ENCODE data around the gene SENP2. TPM values are rescaled to one million over a fixed set of nuclear protein-coding genes. Genes with fewer than 3 reads are reported as not detected.
"Not testable (repeated sequence)": the region's sequence is repeated elsewhere in the genome, so short reads cannot be mapped to it uniquely, and the experiment has no call there.

Gene SENP2
- total RNA-seq, 1 experiment from 2014 or later = 36.1 TPM

DNA sequence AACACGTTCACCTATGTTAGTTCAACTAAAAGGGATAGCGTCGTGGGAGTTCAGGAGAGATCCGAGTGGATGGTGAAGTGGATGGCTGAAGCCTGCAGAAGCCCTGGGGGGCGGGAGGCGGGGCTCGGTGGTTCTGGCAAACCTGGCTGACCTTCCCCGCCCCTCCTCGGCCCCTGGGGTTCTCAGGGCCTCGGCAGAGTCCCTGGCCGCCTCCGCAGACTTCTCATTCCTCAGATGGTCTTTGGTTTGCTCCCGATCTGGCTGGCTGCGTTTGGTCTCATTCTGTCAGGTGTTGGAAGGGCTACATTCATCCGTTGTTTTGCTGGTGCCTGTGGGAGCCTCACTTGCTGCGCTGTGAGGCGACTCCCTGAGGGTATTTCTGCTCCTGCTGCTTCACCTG lies 59.1 kb downstream of the SENP2 start:
- peaks cover 22 to 32% of the 10 kb centered on the region in 2 experiments; a peak in 3 of 4 replicates for H3K36me3 ChIP-seq (ENCODE audit: control insufficient read depth in 1 of 2, insufficient read depth in 2 of 2, low read length in 2 of 2)
- H3K9me2 ChIP-seq (ENCODE audit: insufficient read depth); ATAC-seq; CTCF ChIA-PET; BruUV-seq (replicated peaks); H2AFZ ChIP-seq (ENCODE audit: low read depth, low read length, poor library complexity, severe bottlenecking); H3K4me2 ChIP-seq (ENCODE audit: low read length); H3K9me3 ChIP-seq (ENCODE audit: control insufficient read depth in 1 of 2, insufficient read depth in 1 of 2, low read depth in 1 of 2, low read length in 2 of 2); H3K27me3 ChIP-seq (ENCODE audit: insufficient read depth, low read length); H4K20me1 ChIP-seq (ENCODE audit: insufficient read depth); DNase-seq (ENCODE audit: low read depth, low spot score); H3K4me3 ChIP-seq (replicated peaks in 1 of 2; ENCODE audit: low read depth in 1 of 2, low read length in 2 of 2); POLR2A ChIA-PET; H3K4me1 ChIP-seq (ENCODE audit: control insufficient read depth in 1 of 2, insufficient read depth in 2 of 2, low read length in 2 of 2); H3K27ac ChIP-seq (ENCODE audit: low read depth, low read length); intact Hi-C loops (cut with micrococcal nuclease); H3K9ac ChIP-seq (ENCODE audit: low read length); H3K79me2 ChIP-seq (ENCODE audit: insufficient read depth, low read length); RAD21 ChIA-PET (ENCODE audit: low non-redundant PET in 1 of 2, low total read pairs in 2 of 2, uncharacterized antibody in 2 of 2, unreplicated experiment in 2 of 2): not testable (repeated sequence)

DNA sequence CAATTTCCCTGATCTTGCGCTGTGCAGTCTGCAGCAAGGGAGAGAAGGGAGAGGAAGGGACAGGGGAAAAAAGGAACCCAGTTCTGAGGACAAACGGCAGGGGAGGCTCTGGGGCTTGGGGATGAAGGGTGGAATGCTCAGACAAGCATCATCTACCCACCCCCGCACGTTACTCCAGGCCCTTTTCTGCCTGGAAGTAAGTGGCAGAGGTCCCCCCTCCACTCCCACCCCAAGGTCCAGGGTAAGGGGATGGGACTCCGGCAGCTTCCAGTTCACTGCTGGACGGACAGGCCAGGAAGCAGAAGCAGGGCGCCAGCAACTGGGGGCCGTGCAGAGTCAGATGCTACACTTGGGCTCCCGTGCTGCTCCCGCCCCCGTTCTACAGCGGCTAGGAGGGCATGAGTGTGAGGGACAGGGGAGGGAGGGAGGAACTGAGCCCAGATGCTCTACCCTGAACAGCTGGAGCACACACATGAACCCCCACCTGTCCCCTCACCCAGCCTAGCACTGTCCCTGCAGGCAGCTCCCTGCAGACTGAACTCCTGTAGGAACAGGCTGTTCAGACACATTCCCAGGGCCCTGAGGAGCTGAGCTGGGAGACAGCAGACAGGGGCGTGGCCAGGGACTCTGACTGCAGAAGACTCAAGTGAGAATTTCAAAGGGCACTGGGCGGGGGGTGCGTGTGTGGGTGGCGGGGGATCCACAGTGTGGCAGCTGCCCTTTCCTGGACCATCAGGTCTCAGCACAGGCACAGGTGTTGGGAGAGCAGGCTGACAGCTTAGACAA lies 59.7 kb downstream of the SENP2 start:
- H4K20me1 ChIP-seq (ENCODE audit: insufficient read depth) = no peaks in the 10 kb centered on the region
- ChIA-PET CTCF (no interaction called here), RAD21 (ENCODE audit: low non-redundant PET in 1 of 2, low total read pairs in 2 of 2, uncharacterized antibody in 2 of 2, unreplicated experiment in 2 of 2) (no interaction called here)
- TF ChIP-seq EZH2phosphoT487 (IDR thresholded peaks at IDR 0.05; ENCODE audit: borderline replicate concordance) = no peak
- TF ChIP-seq, protein P1, sequence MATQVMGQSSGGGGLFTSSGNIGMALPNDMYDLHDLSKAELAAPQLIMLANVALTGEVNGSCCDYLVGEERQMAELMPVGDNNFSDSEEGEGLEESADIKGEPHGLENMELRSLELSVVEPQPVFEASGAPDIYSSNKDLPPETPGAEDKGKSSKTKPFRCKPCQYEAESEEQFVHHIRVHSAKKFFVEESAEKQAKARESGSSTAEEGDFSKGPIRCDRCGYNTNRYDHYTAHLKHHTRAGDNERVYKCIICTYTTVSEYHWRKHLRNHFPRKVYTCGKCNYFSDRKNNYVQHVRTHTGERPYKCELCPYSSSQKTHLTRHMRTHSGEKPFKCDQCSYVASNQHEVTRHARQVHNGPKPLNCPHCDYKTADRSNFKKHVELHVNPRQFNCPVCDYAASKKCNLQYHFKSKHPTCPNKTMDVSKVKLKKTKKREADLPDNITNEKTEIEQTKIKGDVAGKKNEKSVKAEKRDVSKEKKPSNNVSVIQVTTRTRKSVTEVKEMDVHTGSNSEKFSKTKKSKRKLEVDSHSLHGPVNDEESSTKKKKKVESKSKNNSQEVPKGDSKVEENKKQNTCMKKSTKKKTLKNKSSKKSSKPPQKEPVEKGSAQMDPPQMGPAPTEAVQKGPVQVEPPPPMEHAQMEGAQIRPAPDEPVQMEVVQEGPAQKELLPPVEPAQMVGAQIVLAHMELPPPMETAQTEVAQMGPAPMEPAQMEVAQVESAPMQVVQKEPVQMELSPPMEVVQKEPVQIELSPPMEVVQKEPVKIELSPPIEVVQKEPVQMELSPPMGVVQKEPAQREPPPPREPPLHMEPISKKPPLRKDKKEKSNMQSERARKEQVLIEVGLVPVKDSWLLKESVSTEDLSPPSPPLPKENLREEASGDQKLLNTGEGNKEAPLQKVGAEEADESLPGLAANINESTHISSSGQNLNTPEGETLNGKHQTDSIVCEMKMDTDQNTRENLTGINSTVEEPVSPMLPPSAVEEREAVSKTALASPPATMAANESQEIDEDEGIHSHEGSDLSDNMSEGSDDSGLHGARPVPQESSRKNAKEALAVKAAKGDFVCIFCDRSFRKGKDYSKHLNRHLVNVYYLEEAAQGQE (IDR thresholded peaks at IDR 0.05; ENCODE audit: low read depth) = no peak
- no peak for TF ChIP-seq TCF7L2 (IDR thresholded peaks at IDR 0.05; ENCODE audit: borderline replicate concordance, extremely low read depth, insufficient read depth, insufficient read length)
- TF ChIP-seq, protein P2, sequence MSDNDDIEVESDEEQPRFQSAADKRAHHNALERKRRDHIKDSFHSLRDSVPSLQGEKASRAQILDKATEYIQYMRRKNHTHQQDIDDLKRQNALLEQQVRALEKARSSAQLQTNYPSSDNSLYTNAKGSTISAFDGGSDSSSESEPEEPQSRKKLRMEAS (IDR thresholded peaks at IDR 0.05) = no peak
- TF ChIP-seq EZH2 (IDR thresholded peaks at IDR 0.05) = no peak
- TF ChIP-seq SRF (IDR thresholded peaks at IDR 0.05; ENCODE audit: low read depth) = no peak
- no peak for TF ChIP-seq FOSL1 (IDR thresholded peaks at IDR 0.05; ENCODE audit: low read depth)
- no peak for TF ChIP-seq POLR2AphosphoS5 (IDR thresholded peaks at IDR 0.05; ENCODE audit: low read depth, low read length)
- TF ChIP-seq RAD21 (IDR thresholded peaks at IDR 0.05; ENCODE audit: low read depth) = no peak
- TF ChIP-seq SIN3A (IDR thresholded peaks at IDR 0.05; ENCODE audit: low read depth) = no peak
- TF ChIP-seq, protein P3, sequence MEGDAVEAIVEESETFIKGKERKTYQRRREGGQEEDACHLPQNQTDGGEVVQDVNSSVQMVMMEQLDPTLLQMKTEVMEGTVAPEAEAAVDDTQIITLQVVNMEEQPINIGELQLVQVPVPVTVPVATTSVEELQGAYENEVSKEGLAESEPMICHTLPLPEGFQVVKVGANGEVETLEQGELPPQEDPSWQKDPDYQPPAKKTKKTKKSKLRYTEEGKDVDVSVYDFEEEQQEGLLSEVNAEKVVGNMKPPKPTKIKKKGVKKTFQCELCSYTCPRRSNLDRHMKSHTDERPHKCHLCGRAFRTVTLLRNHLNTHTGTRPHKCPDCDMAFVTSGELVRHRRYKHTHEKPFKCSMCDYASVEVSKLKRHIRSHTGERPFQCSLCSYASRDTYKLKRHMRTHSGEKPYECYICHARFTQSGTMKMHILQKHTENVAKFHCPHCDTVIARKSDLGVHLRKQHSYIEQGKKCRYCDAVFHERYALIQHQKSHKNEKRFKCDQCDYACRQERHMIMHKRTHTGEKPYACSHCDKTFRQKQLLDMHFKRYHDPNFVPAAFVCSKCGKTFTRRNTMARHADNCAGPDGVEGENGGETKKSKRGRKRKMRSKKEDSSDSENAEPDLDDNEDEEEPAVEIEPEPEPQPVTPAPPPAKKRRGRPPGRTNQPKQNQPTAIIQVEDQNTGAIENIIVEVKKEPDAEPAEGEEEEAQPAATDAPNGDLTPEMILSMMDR (IDR thresholded peaks at IDR 0.05 in 2 of 3, conservative IDR thresholded peaks at IDR 0.05 in 1 of 3; ENCODE audit: borderline replicate concordance in 1 of 3, insufficient read depth in 1 of 3, low read depth in 2 of 3, low read length in 2 of 3) = no peak
- no peak for TF ChIP-seq POLR2A (IDR thresholded peaks at IDR 0.05; ENCODE audit: borderline replicate concordance, extremely low read depth, insufficient read depth, insufficient read length)
- no peak for TF ChIP-seq CBX3 (IDR thresholded peaks at IDR 0.05; ENCODE audit: low read depth)
- no peak for TF ChIP-seq CEBPB (IDR thresholded peaks at IDR 0.05; ENCODE audit: low read depth)
- TF ChIP-seq, protein P4, sequence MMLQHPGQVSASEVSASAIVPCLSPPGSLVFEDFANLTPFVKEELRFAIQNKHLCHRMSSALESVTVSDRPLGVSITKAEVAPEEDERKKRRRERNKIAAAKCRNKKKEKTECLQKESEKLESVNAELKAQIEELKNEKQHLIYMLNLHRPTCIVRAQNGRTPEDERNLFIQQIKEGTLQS (IDR thresholded peaks at IDR 0.05) = no peak

More for the DNA sequence above, 59.7 kb downstream of the SENP2 start:
- H3K27ac ChIP-seq (ENCODE audit: low read depth, low read length) = no peak overlapping the region
- peaks cover 22 to 35% of the 10 kb centered on the region in 2 experiments; a peak in 3 of 4 replicates for H3K36me3 ChIP-seq (ENCODE audit: control insufficient read depth in 1 of 2, insufficient read depth in 2 of 2, low read length in 2 of 2)
- intact Hi-C loops (cut with micrococcal nuclease) = no loop called here
- no peaks in the 10 kb centered on the region for H3K9me3 ChIP-seq (ENCODE audit: control insufficient read depth in 1 of 2, insufficient read depth in 1 of 2, low read depth in 1 of 2, low read length in 2 of 2)
- H3K9me2 ChIP-seq (ENCODE audit: insufficient read depth) = no peaks in the 10 kb centered on the region
- H3K4me2 ChIP-seq (ENCODE audit: low read length) = no peak overlapping the region
- no peaks in the 10 kb centered on the region for H3K4me1 ChIP-seq (ENCODE audit: control insufficient read depth in 1 of 2, insufficient read depth in 2 of 2, low read length in 2 of 2)
- H3K4me3 ChIP-seq (replicated peaks in 1 of 2; ENCODE audit: low read depth in 1 of 2, low read length in 2 of 2) = no peak overlapping the region
- POLR2A ChIA-PET = no interaction called here
- DNase-seq (ENCODE audit: low read depth, low spot score) = no peak
- no peak overlapping the region for H2AFZ ChIP-seq (ENCODE audit: low read depth, low read length, poor library complexity, severe bottlenecking)
- BruUV-seq (replicated peaks) = no TSS peak
- H3K27me3 ChIP-seq (ENCODE audit: insufficient read depth, low read length) = no peaks in the 10 kb centered on the region
- peak; percentile 33; the same call in 1 of the 2 replicates for ATAC-seq
- H3K79me2 ChIP-seq (ENCODE audit: insufficient read depth, low read length) = no peaks in the 10 kb centered on the region
- H3K9ac ChIP-seq (ENCODE audit: low read length) = no peak overlapping the region
